Activated naive CD8-positive, alpha-beta T cell treated with anti-CD3 and anti-CD28 coated beads for 36 hours (primary cell): Measurements from ENCODE around the gene IZUMO4. TPM values are rescaled to one million over a fixed set of nuclear protein-coding genes. Genes with fewer than 3 reads are reported as not detected.
"Not testable (repeated sequence)": the region's sequence is repeated elsewhere in the genome, so short reads cannot be mapped to it uniquely, and the experiment has no call there.

Source experiments
- DNase-seq: peaks from one replicate; pipeline ENCODE4 v3.0.0; 2021
- H3K27ac Mint-ChIP-seq: one replicate; pipeline ENCODE4 v1.8.0; 2022; ENCODE audit warnings: mild to moderate bottlenecking, moderate library complexity, mixed read lengths
- H3K27me3 Mint-ChIP-seq: one replicate; pipeline ENCODE4 v1.8.0; 2022; ENCODE audit warnings: mild to moderate bottlenecking, mixed read lengths
- H3K36me3 Mint-ChIP-seq: one replicate; pipeline ENCODE4 v1.8.0; 2021; ENCODE audit warnings: mild to moderate bottlenecking, mixed read lengths
- H3K4me1 Mint-ChIP-seq: one replicate; pipeline ENCODE4 v1.8.0; 2021; ENCODE audit warnings: mixed read lengths
- H3K4me3 Mint-ChIP-seq: one replicate; pipeline ENCODE4 v1.8.0; 2022; ENCODE audit warnings: mild to moderate bottlenecking, moderate library complexity, mixed read lengths
- H3K9me3 Mint-ChIP-seq: one replicate; pipeline ENCODE4 v1.8.0; 2022; ENCODE audit warnings: mixed read lengths
- total RNA-seq, 2 experiments: library from RNA; stranded (reverse); gene quantifications; one replicate each; pipeline ENCODE4 v1.2.3, GENCODE V29; 2021

The IZUMO4 gene
- total RNA-seq, 2 experiments from 2014 or later: 12.4 to 12.6 TPM

GRCh38 chr19:2117215-2117960 is 20.7 kb downstream of the IZUMO4 start:
- Mint-ChIP-seq H3K4me1 (peaks cover 1% of the 10 kb centered on the region), H3K36me3 (peaks cover 15% of the 10 kb centered on the region), H3K9me3 (no peaks in the 10 kb centered on the region), H3K4me3 (no peak overlapping the region), H3K27me3 (no peaks in the 10 kb centered on the region), H3K27ac (no peak overlapping the region)
- DNase-seq: no peak

DNA sequence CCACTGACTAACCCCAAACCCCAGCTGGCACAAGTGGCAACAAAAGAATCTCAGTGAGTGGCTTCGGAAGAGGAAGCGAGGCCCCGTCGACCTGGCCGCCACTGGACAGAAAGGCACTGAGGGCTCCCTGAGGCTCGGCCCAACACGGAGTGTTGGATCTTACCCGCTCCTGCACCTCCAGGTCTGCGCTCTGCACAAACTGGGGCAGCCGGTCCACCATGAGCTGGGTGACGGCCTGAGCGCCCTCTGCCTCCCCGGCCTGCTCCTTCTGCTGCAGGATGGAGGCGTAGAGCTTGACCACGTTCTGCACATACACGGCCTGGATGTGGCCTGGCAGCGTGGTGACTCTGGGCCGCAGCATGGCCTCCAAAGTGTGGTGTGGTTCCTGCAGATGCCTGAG is 21.7 kb downstream of the IZUMO4 start:
- H3K9me3 Mint-ChIP-seq: no peaks in the 10 kb centered on the region
- no peak for DNase-seq
- no peak overlapping the region for H3K4me3 Mint-ChIP-seq
- H3K27ac Mint-ChIP-seq: no peak overlapping the region
- H3K4me1 Mint-ChIP-seq: no peaks in the 10 kb centered on the region
- peaks cover 15% of the 10 kb centered on the region for H3K36me3 Mint-ChIP-seq
- no peaks in the 10 kb centered on the region for H3K27me3 Mint-ChIP-seq

GRCh38 chr19:2119921-2120785 is 23.4 kb downstream of the IZUMO4 start:
- Mint-ChIP-seq H3K4me3 (no peak overlapping the region), H3K27ac (no peak overlapping the region), H3K4me1 (no peaks in the 10 kb centered on the region), H3K9me3 (no peaks in the 10 kb centered on the region), H3K36me3 (peaks cover 8% of the 10 kb centered on the region), H3K27me3 (no peaks in the 10 kb centered on the region)
- DNase-seq: no peak

GRCh38 chr19:2120821-2121220 is 24.1 kb downstream of the IZUMO4 start:
- DNase-seq: no peak
- Mint-ChIP-seq H3K36me3 (peaks cover 6% of the 10 kb centered on the region), H3K4me1 (no peaks in the 10 kb centered on the region), H3K27ac (no peak overlapping the region), H3K9me3 (no peaks in the 10 kb centered on the region), H3K27me3 (no peaks in the 10 kb centered on the region), H3K4me3 (no peak overlapping the region)

- Mint-ChIP-seq H3K4me1 (no peaks in the 10 kb centered on the region), H3K9me3 (no peaks in the 10 kb centered on the region), H3K36me3 (peaks cover 6% of the 10 kb centered on the region), H3K27me3 (no peaks in the 10 kb centered on the region), H3K27ac (no peak overlapping the region), H3K4me3 (no peak overlapping the region)
- DNase-seq: no peak
Measured at GRCh38 chr19:2121416-2122051, 24.8 kb downstream of the IZUMO4 start.

GRCh38 chr19:2122251-2122650 is 25.5 kb downstream of the IZUMO4 start:
- H3K27ac Mint-ChIP-seq: no peak overlapping the region
- H3K4me3 Mint-ChIP-seq: no peak overlapping the region
- no peaks in the 10 kb centered on the region for H3K27me3 Mint-ChIP-seq
- no peaks in the 10 kb centered on the region for H3K4me1 Mint-ChIP-seq
- DNase-seq: no peak
- no peaks in the 10 kb centered on the region for H3K9me3 Mint-ChIP-seq
- H3K36me3 Mint-ChIP-seq: peaks cover 6% of the 10 kb centered on the region

DNA sequence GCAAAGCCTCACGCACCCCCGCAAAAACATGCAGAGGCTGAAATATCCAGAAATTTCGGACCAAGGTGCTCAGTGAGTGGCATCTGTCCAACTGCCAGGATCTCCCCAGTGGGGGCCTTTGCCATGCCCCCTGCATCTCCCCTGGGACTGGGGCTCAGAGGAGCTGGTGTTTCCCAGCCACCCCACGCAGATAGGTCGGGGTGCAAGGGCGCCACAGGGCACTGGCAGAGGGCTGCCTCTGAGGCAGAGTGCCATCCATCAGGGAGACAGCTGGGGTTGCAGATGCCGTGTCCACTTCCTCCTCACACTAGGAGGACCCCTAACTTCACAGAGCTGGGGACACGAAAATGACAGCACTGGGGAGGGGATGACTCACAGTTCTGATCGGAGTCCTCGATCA is 26.3 kb downstream of the IZUMO4 start:
- no peaks in the 10 kb centered on the region for H3K4me1 Mint-ChIP-seq
- no peaks in the 10 kb centered on the region for H3K27me3 Mint-ChIP-seq
- peaks cover 6% of the 10 kb centered on the region for H3K36me3 Mint-ChIP-seq
- DNase-seq: no peak
- H3K9me3 Mint-ChIP-seq: no peaks in the 10 kb centered on the region
- H3K4me3 Mint-ChIP-seq: no peak overlapping the region
- H3K27ac Mint-ChIP-seq: no peak overlapping the region

DNA sequence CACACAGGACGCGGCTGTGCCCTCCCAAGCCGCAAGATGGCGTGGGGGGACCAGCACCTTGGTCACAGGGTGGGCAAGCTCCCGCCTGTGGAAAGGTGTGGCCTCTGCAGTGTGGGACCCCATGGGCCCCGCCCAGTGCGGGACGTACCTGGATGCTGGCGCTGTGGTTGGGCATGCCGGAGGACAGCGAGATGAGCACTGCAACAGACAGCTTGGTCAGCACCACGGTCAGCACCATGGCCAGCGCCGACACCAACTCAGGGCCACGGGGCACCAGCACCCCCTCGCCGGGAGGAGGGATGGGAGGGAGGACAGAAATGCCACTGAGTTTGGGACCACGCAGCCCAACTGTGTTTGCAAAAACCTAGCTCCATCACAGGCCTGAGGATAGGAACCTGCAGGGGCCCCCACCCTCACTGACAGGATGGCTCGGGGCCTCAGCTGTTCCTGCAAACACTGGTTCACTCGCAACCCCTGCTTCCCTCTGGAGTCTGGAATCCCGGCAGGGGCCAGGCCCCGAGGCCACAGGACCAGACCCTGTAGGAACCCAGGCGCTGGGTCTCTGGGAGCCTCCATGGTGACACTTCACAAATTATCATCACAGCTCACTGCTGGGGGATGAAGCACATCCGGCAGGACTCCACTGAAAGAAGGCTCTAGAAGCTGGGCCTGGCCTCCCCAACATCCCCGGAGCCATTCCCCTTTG is 27.1 kb downstream of the IZUMO4 start:
- Mint-ChIP-seq H3K27me3 (no peaks in the 10 kb centered on the region), H3K9me3 (no peaks in the 10 kb centered on the region), H3K4me1 (no peaks in the 10 kb centered on the region), H3K4me3 (no peak overlapping the region), H3K36me3 (peaks cover 4% of the 10 kb centered on the region), H3K27ac (no peak overlapping the region)
- no peak for DNase-seq

DNA sequence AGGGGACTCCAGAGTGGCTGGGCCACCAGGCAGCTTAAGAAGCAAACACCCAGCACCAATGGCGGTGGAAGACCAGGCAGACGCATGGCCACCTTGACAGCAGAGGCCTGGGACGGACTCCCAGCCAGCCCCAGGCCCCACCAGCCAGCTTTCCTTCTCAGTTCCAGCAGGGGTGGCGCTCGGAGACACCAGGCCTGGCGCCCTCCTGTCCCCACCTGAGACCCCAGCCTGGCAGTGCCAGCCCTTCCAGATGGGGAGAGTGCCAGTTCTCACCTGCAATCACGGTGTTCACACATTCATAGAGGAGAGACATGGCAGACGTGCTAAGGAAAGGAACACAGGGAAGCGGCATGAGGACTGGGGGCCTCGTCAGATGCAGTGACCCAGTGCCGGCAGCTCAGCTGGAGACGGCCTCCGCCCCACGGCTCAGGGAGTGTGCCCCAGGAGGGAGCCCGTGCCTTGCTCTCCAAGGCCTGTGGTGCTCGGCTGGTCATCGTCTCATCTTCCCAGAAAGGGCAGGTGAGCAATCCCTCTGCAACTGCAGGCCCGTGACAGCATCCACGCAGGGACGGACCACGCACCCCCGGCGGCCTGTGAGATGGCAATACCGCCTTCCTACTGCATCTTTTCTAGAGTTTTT is 30.3 kb downstream of the IZUMO4 start:
- Mint-ChIP-seq H3K4me1 (no peaks in the 10 kb centered on the region), H3K36me3 (peaks cover 4% of the 10 kb centered on the region), H3K9me3 (no peaks in the 10 kb centered on the region), H3K4me3 (no peak overlapping the region), H3K27ac (no peak overlapping the region), H3K27me3 (no peaks in the 10 kb centered on the region)
- DNase-seq: no peak

GRCh38 chr19:2127758-2128157 is 31.0 kb downstream of the IZUMO4 start:
- DNase-seq: no peak
- no peaks in the 10 kb centered on the region for H3K4me1 Mint-ChIP-seq
- no peaks in the 10 kb centered on the region for H3K27me3 Mint-ChIP-seq
- H3K9me3 Mint-ChIP-seq: no peaks in the 10 kb centered on the region
- no peak overlapping the region for H3K27ac Mint-ChIP-seq
- peaks cover 6% of the 10 kb centered on the region for H3K36me3 Mint-ChIP-seq
- no peak overlapping the region for H3K4me3 Mint-ChIP-seq

GRCh38 chr19:2128252-2128651 is 31.5 kb downstream of the IZUMO4 start:
- not testable (repeated sequence) for H3K4me3 Mint-ChIP-seq, H3K36me3 Mint-ChIP-seq, H3K27ac Mint-ChIP-seq, DNase-seq, H3K27me3 Mint-ChIP-seq, H3K4me1 Mint-ChIP-seq, H3K9me3 Mint-ChIP-seq

GRCh38 chr19:2129022-2129421 is 32.3 kb downstream of the IZUMO4 start:
- no peaks in the 10 kb centered on the region for H3K4me1 Mint-ChIP-seq
- peaks cover 9% of the 10 kb centered on the region for H3K36me3 Mint-ChIP-seq
- DNase-seq: no peak
- H3K27ac Mint-ChIP-seq: no peak overlapping the region
- H3K9me3 Mint-ChIP-seq: no peaks in the 10 kb centered on the region
- no peak overlapping the region for H3K4me3 Mint-ChIP-seq
- H3K27me3 Mint-ChIP-seq: no peaks in the 10 kb centered on the region

DNA sequence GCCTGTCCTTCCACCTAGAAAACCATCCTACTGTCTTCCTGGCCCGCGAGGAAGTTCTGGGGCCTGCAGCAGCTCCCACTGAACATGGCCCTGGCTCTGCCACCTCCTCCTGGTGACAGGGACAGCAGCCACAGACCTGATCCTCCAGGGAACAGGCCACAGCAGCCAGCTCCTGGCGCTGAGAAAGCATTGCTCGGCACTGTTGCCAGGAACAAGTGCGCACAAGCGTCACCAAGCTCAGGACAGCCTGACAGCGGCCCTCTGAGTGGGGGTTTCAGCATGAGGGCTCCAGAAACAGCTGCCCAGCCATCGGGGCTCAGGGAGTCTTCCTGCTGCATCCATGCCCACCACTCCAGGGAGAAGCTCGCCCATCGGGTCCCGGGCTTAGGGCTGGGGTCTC is 32.8 kb downstream of the IZUMO4 start:
- no peak overlapping the region for H3K4me3 Mint-ChIP-seq

GRCh38 chr19:2129892-2130770 is 33.4 kb downstream of the IZUMO4 start:
- Mint-ChIP-seq H3K4me3 (no peak overlapping the region), H3K9me3 (no peaks in the 10 kb centered on the region), H3K4me1 (no peaks in the 10 kb centered on the region), H3K27ac (no peak overlapping the region), H3K27me3 (no peaks in the 10 kb centered on the region), H3K36me3 (peaks cover 9% of the 10 kb centered on the region)
- DNase-seq: no peak

More for the DNA sequence above, 32.8 kb downstream of the IZUMO4 start:
- no peak overlapping the region for H3K27ac Mint-ChIP-seq
- H3K36me3 Mint-ChIP-seq: peaks cover 9% of the 10 kb centered on the region
- DNase-seq: no peak
- no peaks in the 10 kb centered on the region for H3K9me3 Mint-ChIP-seq
- no peaks in the 10 kb centered on the region for H3K4me1 Mint-ChIP-seq
- H3K27me3 Mint-ChIP-seq: no peaks in the 10 kb centered on the region
